IMR-90 (cell line): ENCODE measurements around the gene KRT72.

Experiments used
- BHLHE40 ChIP-seq: fragments of 150-350 bp; IDR thresholded peaks from 2 replicates; pipeline ENCODE4 v1.6.1; 2016; ENCODE audit warnings: mild to moderate bottlenecking, low read depth, low read length
- CHD1 ChIP-seq: IDR thresholded peaks from 2 replicates; pipeline ENCODE4 v1.6.1; 2012; ENCODE audit warnings: low read depth, low read length, improper control_type of control experiment
- MAFK ChIP-seq: IDR thresholded peaks from 2 replicates; pipeline ENCODE4 v1.6.1; 2012; ENCODE audit warnings: low read depth, low read length, improper control_type of control experiment
- MXI1 ChIP-seq: IDR thresholded peaks from 2 replicates; pipeline ENCODE4 v1.6.1; 2012; ENCODE audit warnings: low read depth, mild to moderate bottlenecking, low read length, moderate library complexity, borderline replicate concordance
- POLR2A ChIP-seq: IDR thresholded peaks from 2 replicates; pipeline ENCODE4 v1.6.1; 2012; ENCODE audit warnings: mild to moderate bottlenecking, low read depth, low read length
- RAD21 ChIP-seq: IDR thresholded peaks from 2 replicates; pipeline ENCODE4 v1.6.1; 2012; ENCODE audit warnings: low read length, improper control_type of control experiment
- RCOR1 ChIP-seq: IDR thresholded peaks from 2 replicates; pipeline ENCODE4 v1.6.1; 2012; ENCODE audit warnings: mild to moderate bottlenecking, low read length, improper control_type of control experiment; ENCODE audit not compliant: insufficient replicate concordance
- SMC3 ChIP-seq: fragments of 150-350 bp; IDR thresholded peaks from 2 replicates; pipeline ENCODE4 v1.6.1; 2016; ENCODE audit warnings: low read depth, mild to moderate bottlenecking, antibody characterized with exemption, low read length, moderate library complexity
- TF ChIP-seq, protein P1 (sequence below): conservative IDR thresholded peaks from 2 replicates; pipeline ENCODE4 v1.5.1; 2012; ENCODE audit warnings: mild to moderate bottlenecking, low read depth, low read length, improper control_type of control experiment
- TF ChIP-seq, protein P2 (sequence below): fragments of 150-350 bp; IDR thresholded peaks from 2 replicates; pipeline ENCODE4 v1.6.1; 2017; ENCODE audit warnings: mild to moderate bottlenecking, antibody characterized with exemption, low read length, low read depth

DNA sequence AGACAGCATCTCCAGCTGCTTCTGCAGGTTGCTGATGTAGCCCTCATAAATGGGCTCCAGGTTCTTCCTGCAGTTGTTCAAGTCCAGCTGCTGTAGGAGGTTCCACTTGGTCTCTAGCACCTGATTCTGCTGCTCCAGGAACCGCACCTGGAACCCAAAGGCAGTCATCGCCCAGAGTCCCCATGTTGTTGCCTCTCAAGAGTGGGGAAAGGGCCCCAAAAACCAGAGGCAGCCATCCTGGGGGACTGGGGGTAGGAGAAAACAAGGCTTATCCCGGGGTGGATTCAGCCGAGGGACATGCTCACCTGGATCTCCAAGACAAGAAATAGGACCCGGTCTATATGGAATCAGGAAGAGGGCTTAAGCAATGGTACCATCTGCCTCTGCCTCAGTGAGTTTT, 2.3 kb downstream of the KRT72 start:
- TF ChIP-seq CHD1 (no peak), POLR2A (no peak), RAD21 (no peak), MAFK (no peak), MXI1 (no peak), SMC3 (no peak), RCOR1 (no peak), BHLHE40 (no peak)
- TF ChIP-seq, protein P1, sequence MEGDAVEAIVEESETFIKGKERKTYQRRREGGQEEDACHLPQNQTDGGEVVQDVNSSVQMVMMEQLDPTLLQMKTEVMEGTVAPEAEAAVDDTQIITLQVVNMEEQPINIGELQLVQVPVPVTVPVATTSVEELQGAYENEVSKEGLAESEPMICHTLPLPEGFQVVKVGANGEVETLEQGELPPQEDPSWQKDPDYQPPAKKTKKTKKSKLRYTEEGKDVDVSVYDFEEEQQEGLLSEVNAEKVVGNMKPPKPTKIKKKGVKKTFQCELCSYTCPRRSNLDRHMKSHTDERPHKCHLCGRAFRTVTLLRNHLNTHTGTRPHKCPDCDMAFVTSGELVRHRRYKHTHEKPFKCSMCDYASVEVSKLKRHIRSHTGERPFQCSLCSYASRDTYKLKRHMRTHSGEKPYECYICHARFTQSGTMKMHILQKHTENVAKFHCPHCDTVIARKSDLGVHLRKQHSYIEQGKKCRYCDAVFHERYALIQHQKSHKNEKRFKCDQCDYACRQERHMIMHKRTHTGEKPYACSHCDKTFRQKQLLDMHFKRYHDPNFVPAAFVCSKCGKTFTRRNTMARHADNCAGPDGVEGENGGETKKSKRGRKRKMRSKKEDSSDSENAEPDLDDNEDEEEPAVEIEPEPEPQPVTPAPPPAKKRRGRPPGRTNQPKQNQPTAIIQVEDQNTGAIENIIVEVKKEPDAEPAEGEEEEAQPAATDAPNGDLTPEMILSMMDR: no peak
- TF ChIP-seq, protein P2, sequence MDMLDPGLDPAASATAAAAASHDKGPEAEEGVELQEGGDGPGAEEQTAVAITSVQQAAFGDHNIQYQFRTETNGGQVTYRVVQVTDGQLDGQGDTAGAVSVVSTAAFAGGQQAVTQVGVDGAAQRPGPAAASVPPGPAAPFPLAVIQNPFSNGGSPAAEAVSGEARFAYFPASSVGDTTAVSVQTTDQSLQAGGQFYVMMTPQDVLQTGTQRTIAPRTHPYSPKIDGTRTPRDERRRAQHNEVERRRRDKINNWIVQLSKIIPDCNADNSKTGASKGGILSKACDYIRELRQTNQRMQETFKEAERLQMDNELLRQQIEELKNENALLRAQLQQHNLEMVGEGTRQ: no peak
